HepG2 (cell line): ENCODE measurements around the gene CFAP221. TPM values are rescaled to one million over a fixed set of nuclear protein-coding genes. Genes with fewer than 3 reads are reported as not detected.

ENCODE experiments used
- HMG20B ChIP-seq: conservative IDR thresholded peaks from 2 replicates; pipeline ENCODE4 v1.6.1; 2016; ENCODE audit warnings: missing genetic modification reagents, missing compliant biosample characterization
- POLR2AphosphoS5 ChIP-seq: IDR thresholded peaks from 2 replicates; pipeline ENCODE4 v1.6.1; 2012; ENCODE audit warnings: low read depth, low read length
- SMAD9 ChIP-seq: sonication (generic); formaldehyde crosslinking; IDR thresholded peaks from 2 replicates; pipeline ENCODE4 v1.5.1; 2020; ENCODE audit warnings: mild to moderate bottlenecking, missing genetic modification reagents
- SNAPC2 ChIP-seq: sonication (generic); formaldehyde crosslinking; IDR thresholded peaks from 2 replicates; pipeline ENCODE4 v1.8.1; 2022; ENCODE audit warnings: mild to moderate bottlenecking, missing genetic modification reagents
- SP140L ChIP-seq: sonication (generic); formaldehyde crosslinking; IDR thresholded peaks from 2 replicates; pipeline ENCODE4 v1.4.0; 2020; ENCODE audit warnings: missing genetic modification reagents, borderline replicate concordance
- ZNF614 ChIP-seq: IDR thresholded peaks from 2 replicates; pipeline ENCODE4 v1.6.1; 2018; ENCODE audit warnings: missing biosample characterization, missing genetic modification reagents, inconsistent platforms, borderline replicate concordance
- ZNF678 ChIP-seq: sonication (generic); formaldehyde crosslinking; IDR thresholded peaks from 2 replicates; pipeline ENCODE4 v1.4.0; 2020; ENCODE audit warnings: mild to moderate bottlenecking, missing genetic modification reagents
- ZNF879 ChIP-seq: sonication (generic); formaldehyde crosslinking; IDR thresholded peaks from 2 replicates; pipeline ENCODE4 v1.8.1; 2023; ENCODE audit warnings: missing genetic modification reagents
- polyA plus RNA-seq, 8 experiments: library from polyadenylated mRNA; depleted of rRNA in 3 of 8; stranded (reverse) in 7 of 8; unstranded in 1 of 8; fragments of >200 nt; fragmentation: Illumina TruSeq in 4 of 8; extraction: Trizol in 4 of 8; gene quantifications; 2 replicates each; pipeline versions ENCODE4 v1.2.1 to v1.2.3, GENCODE V29; 2011 to 2016; ENCODE audit warnings: low read depth in 4 of 8, missing spikeins in 1 of 8, mixed read lengths in 1 of 8; ENCODE audit not compliant: insufficient read depth in 1 of 8
- total RNA-seq, 5 experiments: library from RNA; depleted of rRNA; stranded (reverse); fragments of >200 nt; fragmentation: Illumina TruSeq; extraction: Trizol; gene quantifications; 2 replicates each; pipeline ENCODE4 v1.2.3, GENCODE V29; 2016; ENCODE audit warnings: low read depth in 1 of 5
- TF ChIP-seq, protein P1 (sequence below): sonication (generic); formaldehyde crosslinking; IDR thresholded peaks from 2 replicates; pipeline ENCODE4 v1.8.1; 2023; ENCODE audit warnings: mild to moderate bottlenecking, inconsistent platforms, moderate library complexity, missing genetic modification reagents, borderline replicate concordance
- TF ChIP-seq, protein P2 (sequence below): sonication (generic); formaldehyde crosslinking; IDR thresholded peaks from 2 replicates; pipeline ENCODE4 v1.4.0; 2020; ENCODE audit warnings: mild to moderate bottlenecking, missing genetic modification reagents
- TF ChIP-seq, protein P3 (sequence below): sonication (generic); formaldehyde crosslinking; IDR thresholded peaks from 2 replicates; pipeline ENCODE4 v1.5.0; 2020; ENCODE audit warnings: missing genetic modification reagents
- TF ChIP-seq, protein P4 (sequence below): sonication (generic); formaldehyde crosslinking; IDR thresholded peaks from 2 replicates; pipeline ENCODE4 v1.4.0; 2020; ENCODE audit warnings: missing genetic modification reagents
- TF ChIP-seq, protein P5 (sequence below): IDR thresholded peaks from 2 replicates; pipeline ENCODE4 v1.6.1; 2018; ENCODE audit warnings: missing genetic modification reagents
- TF ChIP-seq, protein P6 (sequence below): sonication (generic); formaldehyde crosslinking; conservative IDR thresholded peaks from 2 replicates; pipeline ENCODE4 v1.4.0; 2020; ENCODE audit warnings: missing genetic modification reagents

The CFAP221 gene
- total and polyA plus RNA-seq, 2 of the 13 experiments (the other 11 are each of a cell fraction or from before 2014, with no cell fraction given): not detected

DNA sequence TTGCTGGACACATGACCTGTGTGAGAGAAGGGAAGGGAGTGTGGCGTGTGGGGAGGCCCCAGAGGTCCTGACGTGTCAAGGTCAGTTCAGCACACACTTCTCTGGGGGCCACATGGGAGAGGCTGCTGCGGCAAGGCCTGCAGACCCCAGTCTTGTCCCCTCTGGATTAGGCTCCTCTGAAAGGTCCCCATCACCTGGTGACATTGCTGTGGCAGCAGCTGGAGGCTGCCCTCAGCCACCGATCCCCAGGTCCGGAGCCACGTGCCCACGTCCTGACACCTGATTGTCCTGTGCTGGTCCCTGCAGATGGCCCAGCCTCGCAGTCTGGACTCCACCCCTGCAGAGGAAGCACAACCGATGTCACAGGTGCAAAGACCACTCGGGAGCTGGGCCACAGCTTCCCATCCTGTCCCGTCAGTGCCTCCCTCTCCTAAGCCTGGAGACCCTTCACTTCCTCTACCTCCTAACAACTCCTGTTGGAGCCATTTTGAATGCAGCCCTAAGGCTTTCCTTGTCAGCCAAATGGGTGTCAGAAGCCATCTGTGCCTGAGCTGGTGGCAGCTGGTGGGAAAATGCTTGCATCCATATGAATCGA, 147.5 kb downstream of the CFAP221 start (continued):
- TF ChIP-seq, protein P1, sequence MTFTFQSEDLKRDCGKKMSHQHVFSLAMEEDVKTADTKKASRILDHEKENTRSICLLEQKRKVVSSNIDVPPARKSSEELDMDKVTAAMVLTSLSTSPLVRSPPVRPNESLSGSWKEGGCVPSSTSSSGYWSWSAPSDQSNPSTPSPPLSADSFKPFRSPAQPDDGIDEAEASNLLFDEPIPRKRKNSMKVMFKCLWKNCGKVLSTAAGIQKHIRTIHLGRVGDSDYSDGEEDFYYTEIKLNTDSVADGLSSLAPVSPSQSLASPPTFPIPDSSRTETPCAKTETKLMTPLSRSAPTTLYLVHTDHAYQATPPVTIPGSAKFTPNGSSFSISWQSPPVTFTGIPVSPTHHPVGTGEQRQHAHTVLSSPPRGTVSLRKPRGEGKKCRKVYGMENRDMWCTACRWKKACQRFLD (CRISPR knock-in tag): no peak
- TF ChIP-seq, protein P2, sequence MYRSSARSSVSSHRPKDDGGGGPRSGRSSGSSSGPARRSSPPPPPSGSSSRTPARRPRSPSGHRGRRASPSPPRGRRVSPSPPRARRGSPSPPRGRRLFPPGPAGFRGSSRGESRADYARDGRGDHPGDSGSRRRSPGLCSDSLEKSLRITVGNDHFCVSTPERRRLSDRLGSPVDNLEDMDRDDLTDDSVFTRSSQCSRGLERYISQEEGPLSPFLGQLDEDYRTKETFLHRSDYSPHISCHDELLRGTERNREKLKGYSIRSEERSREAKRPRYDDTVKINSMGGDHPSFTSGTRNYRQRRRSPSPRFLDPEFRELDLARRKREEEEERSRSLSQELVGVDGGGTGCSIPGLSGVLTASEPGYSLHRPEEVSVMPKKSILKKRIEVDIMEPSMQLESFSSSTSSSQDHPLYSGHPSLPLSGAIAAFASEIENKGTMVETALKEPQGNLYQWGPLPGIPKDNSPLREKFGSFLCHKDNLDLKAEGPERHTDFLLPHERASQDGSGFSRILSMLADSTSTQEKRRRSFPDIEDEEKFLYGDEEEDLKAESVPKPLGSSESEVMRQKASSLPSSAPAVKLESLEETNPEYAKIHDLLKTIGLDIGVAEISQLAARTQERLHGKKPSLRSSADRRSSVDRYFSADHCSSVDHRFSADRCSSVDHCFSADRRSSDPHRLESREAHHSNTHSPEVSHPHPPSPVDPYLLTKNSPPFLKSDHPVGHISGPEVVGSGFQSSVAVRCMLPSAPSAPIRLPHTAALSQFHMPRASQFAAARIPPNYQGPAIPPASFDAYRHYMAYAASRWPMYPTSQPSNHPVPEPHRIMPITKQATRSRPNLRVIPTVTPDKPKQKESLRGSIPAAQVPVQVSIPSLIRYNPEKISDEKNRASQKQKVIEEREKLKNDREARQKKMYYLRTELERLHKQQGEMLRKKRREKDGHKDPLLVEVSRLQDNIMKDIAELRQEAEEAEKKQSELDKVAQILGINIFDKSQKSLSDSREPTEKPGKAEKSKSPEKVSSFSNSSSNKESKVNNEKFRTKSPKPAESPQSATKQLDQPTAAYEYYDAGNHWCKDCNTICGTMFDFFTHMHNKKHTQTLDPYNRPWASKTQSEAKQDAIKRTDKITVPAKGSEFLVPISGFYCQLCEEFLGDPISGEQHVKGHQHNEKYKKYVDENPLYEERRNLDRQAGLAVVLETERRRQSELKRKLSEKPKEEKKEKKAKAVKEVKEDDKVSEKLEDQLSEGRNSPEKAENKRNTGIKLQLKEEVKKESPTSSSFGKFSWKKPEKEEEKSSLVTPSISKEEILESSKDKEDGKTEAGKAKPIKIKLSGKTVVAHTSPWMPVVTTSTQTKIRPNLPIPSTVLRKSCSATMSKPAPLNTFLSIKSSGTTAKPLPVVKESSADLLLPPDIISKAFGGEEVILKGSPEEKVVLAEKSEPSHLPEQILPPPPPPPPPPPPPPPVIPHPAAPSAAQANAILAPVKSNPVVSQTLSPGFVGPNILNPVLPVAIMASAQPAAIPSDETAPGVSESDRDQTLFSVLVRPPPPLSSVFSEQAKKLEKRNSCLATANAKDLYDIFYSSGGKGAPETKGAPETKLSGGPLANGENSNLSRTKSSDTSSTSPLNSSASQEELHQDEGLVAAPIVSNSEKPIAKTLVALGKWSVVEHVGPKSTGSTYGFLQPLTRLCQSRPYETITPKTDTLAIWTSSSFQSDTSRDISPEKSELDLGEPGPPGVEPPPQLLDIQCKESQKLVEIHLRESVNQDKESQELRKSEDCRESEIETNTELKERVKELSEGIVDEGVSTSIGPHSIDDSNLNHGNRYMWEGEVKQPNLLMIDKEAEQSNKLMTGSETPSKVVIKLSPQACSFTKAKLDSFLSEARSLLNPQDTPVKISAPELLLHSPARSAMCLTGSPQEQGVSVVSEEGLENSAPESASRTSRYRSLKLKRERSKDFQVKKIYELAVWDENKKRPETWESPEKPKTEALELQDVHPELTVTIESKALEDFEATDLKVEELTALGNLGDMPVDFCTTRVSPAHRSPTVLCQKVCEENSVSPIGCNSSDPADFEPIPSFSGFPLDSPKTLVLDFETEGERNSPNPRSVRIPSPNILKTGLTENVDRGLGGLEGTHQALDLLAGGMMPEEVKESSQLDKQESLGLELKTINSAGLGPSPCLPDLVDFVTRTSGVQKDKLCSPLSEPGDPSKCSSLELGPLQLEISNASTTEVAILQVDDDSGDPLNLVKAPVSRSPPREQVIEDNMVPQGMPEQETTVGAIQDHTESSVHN (CRISPR knock-in tag): no peak
- TF ChIP-seq SMAD9 (CRISPR knock-in tag) (no peak), HMG20B (CRISPR knock-in tag) (no peak), ZNF879 (CRISPR knock-in tag) (no peak), SP140L (CRISPR knock-in tag) (no peak), SNAPC2 (CRISPR knock-in tag) (0 out of 2 replicates have a peak, but pooled peaks have one; percentile 53), ZNF678 (CRISPR knock-in tag) (peak; percentile 43; the same call in 1 of the 2 replicates), POLR2AphosphoS5 (peak; percentile 30; the same call in 1 of the 2 replicates), ZNF614 (no peak)
- TF ChIP-seq, protein P3, sequence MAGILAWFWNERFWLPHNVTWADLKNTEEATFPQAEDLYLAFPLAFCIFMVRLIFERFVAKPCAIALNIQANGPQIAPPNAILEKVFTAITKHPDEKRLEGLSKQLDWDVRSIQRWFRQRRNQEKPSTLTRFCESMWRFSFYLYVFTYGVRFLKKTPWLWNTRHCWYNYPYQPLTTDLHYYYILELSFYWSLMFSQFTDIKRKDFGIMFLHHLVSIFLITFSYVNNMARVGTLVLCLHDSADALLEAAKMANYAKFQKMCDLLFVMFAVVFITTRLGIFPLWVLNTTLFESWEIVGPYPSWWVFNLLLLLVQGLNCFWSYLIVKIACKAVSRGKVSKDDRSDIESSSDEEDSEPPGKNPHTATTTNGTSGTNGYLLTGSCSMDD (CRISPR knock-in tag): peak; percentile 78; the same call in 1 of the 2 replicates
- TF ChIP-seq, protein P4, sequence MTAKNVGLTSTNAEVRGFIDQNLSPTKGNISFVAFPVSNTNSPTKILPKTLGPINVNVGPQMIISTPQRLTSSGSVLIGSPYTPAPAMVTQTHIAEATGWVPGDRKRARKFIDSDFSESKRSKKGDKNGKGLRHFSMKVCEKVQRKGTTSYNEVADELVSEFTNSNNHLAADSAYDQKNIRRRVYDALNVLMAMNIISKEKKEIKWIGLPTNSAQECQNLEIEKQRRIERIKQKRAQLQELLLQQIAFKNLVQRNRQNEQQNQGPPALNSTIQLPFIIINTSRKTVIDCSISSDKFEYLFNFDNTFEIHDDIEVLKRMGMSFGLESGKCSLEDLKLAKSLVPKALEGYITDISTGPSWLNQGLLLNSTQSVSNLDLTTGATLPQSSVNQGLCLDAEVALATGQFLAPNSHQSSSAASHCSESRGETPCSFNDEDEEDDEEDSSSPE (CRISPR knock-in tag): peak; percentile 43; the same call in 1 of the 2 replicates
- TF ChIP-seq, protein P5, sequence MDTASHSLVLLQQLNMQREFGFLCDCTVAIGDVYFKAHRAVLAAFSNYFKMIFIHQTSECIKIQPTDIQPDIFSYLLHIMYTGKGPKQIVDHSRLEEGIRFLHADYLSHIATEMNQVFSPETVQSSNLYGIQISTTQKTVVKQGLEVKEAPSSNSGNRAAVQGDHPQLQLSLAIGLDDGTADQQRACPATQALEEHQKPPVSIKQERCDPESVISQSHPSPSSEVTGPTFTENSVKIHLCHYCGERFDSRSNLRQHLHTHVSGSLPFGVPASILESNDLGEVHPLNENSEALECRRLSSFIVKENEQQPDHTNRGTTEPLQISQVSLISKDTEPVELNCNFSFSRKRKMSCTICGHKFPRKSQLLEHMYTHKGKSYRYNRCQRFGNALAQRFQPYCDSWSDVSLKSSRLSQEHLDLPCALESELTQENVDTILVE: 0 out of 2 replicates have a peak, but pooled peaks have one; percentile 36
- TF ChIP-seq, protein P6, sequence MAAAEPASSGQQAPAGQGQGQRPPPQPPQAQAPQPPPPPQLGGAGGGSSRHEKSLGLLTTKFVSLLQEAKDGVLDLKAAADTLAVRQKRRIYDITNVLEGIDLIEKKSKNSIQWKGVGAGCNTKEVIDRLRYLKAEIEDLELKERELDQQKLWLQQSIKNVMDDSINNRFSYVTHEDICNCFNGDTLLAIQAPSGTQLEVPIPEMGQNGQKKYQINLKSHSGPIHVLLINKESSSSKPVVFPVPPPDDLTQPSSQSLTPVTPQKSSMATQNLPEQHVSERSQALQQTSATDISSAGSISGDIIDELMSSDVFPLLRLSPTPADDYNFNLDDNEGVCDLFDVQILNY: no peak
